ENCODE measurements around the gene DDX24.

The DDX24 gene

DNA sequence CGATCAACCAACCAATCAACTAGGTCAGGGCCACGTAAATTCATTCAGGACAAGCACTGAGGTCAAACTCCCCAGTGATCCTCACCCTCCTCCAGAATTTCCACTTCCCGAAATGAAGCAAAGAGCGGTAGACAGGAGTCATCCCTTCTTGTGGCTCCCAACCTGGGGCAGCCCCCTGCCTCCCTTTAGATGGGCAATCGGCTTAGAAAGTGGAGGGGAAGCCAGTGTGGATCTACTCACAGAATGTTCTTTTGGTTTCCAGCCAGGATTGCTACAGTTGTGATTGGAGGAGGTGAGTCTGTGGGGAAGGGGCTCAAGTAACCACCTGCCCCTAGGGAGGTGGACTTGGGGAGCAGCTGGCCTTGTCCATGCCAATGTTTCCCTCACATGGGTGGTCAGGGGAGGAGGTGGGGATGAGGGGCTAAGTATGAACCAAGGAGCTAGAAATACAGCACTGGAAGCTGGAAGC is 33.6 kb upstream of the DDX24 start:
- in situ Hi-C loops (cut with MboI; ENCODE audit: low sequenced_read_pairs) = no loop called here

DNA sequence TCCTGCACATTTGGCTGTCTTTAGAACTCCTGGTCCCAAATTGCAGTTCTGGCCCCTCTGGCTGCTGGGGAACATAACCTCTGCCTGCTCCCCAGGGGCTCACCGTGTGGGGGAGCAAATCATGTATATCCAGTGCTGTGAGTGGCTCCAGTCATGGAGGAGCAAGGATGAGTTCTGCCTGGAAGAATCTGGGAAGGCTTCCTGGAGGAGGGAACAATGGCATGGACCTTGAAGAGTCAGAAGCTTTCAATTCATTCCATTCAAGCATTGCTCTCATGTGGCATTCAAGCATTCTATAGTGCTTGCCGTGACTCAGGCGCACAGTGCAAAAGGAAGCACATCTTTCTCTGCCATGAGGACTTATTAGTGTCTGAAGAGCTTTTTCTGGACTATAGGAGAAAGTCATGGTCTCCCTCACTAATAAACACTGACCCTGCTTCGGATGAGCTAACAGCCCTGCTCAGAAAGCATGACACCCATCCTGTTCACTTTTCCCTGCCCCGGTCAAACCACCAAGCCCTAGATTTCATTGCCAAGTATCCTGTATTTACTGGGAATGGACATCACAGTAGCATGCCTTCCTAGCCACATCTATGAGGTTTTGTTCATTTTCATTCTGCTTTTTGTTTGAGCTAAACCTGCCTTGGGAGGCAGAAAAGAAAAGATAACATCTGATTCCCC is 33.0 kb upstream of the DDX24 start:
- in situ Hi-C loops (cut with MboI; ENCODE audit: low sequenced_read_pairs) = no loop called here

DNA sequence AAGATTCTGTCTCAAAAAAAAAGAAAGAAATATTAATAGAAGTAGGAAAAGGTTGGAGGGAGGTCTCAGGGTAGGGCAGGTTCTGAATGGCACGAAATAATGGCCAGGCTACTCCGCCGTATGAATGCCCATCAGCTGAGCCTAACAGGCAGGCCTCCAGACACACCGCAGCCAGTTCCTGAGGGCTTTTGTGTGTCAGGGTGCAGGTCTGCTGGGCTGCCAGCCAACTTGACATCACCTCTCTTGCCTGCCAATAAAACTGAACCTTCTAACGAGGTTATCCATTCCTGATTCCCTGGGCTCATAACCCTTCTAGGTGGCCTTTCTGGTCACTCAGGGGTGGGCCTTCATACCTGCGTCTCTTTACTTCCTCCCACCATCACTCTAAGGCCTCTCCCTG is 32.5 kb upstream of the DDX24 start:
- in situ Hi-C loops (cut with MboI; ENCODE audit: low sequenced_read_pairs) = no loop called here

DNA sequence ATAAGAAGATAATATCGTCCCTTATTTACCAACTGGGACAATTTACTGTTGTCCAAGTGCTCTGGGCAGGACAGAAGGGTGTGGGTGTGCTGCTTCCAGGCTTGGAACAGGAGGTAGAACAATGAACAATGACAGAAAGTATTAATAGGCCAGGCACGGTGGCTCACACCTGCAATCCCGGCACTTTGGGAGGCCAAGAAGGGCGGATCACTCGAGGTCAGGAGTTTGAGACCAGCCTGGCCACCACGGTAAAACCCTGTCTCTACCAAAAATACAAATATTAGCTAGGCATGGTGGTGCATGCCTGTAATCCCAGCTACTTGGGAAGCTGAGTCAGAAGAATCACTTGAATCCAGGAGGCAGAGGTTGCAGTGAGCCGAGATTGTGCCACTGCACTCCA is 32.1 kb upstream of the DDX24 start:
- in situ Hi-C loops (cut with MboI; ENCODE audit: low sequenced_read_pairs) = no loop called here

DNA sequence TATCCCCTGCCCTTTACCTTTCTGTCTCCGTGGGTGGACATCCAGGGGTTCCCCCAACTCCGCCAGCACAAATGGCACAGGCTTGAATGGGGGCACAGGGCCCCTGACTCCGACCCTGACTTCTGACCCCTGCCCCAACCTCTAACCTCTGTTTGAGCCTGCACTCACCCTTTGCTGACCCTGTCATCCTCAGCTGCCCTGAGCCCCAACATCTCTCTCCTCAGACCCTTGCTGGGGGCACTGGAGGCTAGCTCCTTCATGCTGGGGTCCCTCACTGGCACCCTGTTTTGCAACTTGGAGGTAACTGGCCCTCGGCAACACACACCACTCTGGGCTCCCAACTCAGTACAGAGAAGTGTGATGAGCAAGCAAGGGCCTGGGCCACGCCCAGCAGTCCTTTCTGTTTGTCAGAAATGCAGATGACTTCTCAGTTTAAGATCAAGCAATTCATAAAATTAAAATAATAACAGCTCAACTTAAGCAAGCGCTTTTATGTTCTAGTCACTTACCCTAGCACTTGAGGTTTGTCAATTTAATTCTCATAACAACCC is 31.6 kb upstream of the DDX24 start:
- in situ Hi-C loops (cut with MboI; ENCODE audit: low sequenced_read_pairs) = no loop called here

DNA sequence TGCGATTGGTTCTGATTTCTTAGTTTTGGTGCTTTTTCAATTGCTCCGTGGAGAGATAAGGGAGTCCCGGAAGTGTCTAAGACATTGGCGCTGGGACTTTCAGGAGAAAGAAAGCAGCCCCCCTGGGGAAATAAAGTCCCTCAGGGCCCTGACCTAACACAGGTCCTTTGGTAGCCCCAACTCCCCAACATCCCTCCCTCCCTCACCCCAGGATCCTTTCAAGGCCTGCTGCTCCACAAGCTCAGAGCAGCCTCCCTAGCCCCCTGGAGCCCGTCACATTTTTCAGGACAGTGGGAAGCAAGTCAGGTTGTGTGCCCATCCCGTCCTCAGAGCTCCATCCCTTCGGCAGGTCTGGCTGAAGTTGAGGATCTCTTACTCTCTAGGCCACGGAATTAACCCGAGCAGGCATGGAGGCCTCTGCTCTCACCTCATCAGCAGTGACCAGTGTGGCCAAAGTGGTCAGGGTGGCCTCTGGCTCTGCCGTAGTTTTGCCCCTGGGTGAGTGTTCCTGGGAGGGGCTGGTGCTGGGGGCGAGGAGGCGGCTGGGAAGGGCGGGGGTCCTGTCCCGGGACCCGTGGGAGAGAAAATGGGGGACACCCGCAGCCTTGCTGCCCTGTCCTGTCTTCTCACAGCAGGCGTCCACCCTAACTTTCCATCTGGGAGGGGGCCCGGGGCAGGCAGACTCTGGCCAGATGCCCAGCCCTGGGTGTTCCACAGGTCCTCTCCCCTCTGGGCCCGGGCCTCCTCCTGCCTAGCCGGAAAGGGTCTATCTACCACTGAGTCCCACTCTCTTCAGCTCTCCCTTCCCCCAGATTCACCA is 30.5 kb upstream of the DDX24 start:
- in situ Hi-C loops (cut with MboI; ENCODE audit: low sequenced_read_pairs) = no loop called here

DNA sequence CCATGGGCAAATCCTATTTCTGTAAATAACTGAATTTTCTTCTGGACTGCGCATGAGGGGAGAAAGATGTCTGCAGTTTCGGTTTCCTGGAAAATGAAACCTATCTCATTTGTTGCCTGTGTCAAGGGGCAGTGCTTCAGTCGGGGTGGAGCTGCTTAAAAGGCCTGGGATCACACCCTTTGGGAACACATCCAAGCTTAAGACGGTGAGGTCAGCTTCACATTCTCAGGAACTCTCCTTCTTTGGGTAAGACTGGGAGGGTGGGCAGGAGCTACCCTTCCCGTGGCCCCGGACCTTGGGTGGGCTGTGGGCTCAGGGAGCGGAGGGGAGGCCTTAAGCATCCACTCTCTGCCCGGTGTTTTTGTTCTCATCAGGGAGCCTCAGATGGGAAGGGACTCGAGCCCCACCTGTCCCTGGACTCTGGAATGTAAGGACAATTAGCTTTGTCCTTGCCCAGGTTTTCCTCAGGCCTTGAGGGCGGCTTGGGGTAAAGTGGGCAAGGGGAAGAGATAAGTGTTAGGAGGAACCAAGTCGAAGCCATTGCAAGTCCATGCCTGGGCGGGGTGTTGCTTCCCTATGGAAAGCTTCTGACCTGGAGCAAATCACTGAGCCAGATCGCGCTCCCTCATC is 29.7 kb upstream of the DDX24 start, which contains the start of gene IFI27:
Gene IFI27 (plus strand): TSS at position 185 of the 630 bp plus-strand sequence.
- in situ Hi-C loops (cut with MboI; ENCODE audit: low sequenced_read_pairs) = no loop called here

DNA sequence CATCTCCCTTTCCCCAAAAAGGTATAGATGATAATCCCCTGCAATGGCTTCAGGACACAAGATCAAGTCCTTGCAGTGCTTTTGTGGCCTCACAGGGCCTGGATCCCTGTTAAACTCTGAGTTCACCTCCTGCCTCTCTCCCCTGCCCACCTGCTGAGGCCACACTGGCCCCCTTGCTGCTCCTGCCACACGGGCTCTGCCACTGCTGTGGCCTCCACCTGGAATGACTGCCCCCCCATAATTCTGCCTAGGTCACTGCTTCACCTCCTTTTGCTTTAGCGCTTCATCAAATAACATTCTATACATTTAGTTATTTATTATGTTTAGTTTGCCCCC is 28.9 kb upstream of the DDX24 start:
- in situ Hi-C loops (cut with MboI; ENCODE audit: low sequenced_read_pairs) = no loop called here

DNA sequence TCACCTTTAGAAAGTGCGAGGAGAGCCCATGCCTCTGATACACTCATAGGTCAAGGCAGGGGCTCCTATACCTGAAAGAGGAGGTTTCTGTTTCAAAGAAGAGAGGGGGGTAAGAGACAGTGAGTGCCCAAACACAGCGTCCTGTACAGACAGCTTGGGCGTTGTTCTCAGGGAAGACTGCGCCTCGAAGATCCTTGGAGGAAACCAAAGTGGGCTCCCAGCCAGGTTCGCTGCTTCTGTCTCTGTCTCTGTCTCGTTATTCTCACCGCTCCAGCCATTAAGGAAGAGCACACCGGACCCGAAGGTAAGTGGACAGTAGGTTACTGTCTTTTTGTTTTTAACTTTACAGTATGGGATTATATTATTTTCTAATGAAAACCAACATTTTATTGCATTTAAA is 23.7 kb upstream of the DDX24 start:
- in situ Hi-C loops (cut with MboI; ENCODE audit: low sequenced_read_pairs) = no loop called here

DNA sequence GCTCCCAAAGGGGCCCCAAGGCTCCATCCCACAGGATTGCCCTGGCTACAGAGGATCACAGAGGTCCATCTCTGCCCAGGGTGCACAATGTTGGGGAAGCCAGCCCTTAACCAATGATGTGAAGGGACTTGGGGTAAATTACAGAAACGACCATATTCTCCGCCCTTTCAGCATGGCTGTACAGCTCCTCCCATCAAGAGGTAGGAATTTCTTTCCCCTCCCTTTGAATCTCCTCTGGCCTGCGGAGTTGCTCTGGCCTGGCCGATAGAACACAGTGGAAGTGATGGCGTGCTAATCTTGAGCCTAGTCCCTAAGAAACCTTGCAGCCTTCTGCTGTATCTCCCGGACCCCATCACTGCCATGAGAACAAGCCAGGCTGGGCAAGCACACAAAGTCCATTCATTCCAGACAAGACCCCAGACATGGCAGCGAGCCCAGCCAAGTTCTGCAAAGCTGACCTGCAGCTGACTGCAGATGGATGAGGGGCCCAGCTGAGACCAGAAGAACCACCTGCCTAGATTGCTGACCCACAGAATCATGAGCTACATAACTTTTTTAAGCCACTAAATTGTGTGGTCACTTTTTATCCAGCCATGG is 22.6 kb upstream of the DDX24 start:
- in situ Hi-C loops (cut with MboI; ENCODE audit: low sequenced_read_pairs) = no loop called here

DNA sequence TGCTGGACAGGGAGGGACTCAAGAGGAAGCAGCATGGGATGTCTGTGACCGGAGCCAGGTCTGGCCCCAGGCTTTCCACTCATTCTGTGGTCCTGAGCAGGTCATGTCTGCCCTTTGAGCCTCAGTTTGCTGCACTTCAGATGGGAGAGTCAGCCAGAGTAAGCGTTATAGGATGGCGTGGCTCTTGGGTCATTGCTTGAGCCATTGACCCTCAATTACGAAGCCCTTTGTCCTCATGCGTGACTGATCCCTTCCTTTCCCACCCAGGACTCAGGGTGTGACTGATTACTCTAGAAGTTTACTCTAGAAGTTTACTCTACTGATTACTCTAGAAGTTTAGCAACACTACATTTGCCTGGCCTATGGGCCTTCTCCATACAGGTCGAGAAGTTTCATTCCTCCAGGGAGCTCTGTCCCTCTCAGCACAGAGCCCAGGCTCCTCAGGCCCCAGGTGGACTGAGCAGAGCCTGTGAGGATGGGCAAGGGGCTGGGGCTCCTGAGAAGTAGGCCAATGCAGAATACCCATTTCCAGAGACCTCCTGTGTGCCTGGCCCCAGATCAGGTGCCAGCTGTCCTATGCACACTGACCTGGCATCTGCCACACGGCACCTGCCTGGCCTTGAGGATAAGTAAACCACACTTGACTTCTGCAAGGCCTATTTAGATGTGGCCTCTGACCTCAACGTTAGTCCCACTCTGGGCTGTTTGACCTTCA is 21.9 kb upstream of the DDX24 start:
- in situ Hi-C loops (cut with MboI; ENCODE audit: low sequenced_read_pairs) = no loop called here

DNA sequence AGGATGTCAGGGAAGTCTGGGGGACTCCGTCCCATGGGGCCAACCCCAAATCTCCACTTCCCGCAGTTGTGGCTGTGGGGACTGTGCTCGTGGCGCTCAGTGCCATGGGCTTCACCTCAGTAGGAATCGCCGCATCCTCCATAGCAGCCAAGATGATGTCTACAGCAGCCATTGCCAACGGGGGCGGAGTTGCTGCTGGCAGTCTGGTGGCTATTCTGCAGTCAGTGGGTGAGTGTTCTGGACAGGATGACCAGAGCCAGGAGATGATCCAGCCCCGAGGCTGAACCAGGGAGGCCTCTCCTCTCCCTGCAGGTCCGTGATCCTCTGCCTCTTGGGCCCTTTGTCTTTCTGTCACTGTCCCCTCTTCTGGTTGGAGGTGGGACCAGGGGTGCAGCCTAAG is 20.7 kb upstream of the DDX24 start:
- in situ Hi-C loops (cut with MboI; ENCODE audit: low sequenced_read_pairs) = no loop called here

DNA sequence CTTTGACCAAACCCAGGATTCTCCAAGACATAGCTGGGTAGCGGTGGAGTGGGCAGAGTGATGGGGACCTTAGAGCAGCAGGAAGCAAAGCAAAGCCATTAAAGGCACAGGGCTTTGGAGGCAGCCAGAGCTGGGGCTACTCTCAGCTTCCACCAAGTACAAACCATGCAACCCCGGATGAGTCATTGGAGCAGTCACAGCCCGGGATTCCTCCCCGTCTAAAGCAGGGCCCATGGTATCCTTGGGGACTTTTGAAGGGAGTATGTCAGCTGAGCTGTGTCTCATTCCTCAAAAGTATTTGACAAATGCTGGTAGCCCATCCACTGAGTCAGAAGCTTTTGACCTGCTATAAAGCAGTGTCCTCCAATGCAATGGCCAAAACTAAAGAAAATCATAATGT is 19.8 kb upstream of the DDX24 start:
- in situ Hi-C loops (cut with MboI; ENCODE audit: low sequenced_read_pairs) = no loop called here

DNA sequence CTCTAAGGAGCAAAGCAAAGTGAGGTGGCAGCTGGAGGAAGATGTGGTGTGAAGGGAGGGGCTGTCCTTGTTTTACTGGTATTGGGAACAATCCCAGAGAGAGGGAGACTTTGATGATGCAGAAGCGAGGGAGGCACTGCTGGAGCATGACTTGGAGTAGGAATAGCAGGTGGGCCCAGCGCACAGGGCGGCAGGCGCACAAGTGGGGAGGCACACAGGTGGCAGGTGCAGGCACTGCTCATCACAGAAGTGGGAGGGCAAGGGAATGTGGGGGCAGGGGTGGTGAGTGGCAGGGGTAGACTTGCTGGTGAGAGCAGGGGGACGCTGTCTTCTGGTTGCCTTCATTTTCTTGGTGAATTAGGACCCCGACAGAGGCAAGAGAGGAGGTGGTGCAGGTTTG is 18.0 kb upstream of the DDX24 start:
- in situ Hi-C loops (cut with MboI; ENCODE audit: low sequenced_read_pairs) = no loop called here

DNA sequence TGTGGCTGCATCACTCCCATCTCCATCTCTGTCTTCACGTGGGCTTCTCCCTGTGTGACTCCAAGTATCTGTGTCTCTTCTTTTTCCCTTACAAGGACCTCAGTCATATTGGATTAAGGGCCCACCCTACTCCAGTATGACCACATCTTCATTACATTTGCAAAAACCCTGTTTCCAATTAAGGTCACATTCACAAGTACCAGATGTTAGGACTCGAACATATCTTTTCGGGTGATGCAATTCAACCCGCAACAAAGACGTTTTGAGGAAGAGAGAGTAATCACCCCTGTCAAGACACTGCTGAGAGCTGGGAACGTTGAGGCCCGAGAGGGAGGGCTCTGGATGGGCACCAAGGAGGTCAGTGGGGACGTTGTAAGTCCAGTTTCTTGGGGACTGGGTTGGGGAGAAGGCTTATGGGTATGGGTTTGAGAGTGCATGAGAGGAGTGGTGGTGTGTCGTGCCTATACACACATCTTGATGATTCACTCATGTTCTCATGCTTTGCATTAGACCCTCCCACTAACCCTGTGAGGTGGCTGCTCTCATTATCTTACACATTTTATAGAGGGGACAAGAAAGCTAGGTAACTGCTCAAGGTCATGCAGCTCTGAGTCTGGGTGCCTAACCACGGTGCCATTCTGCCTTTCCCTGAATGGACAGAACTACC is 17.5 kb upstream of the DDX24 start:
- in situ Hi-C loops (cut with MboI; ENCODE audit: low sequenced_read_pairs) = no loop called here

DNA sequence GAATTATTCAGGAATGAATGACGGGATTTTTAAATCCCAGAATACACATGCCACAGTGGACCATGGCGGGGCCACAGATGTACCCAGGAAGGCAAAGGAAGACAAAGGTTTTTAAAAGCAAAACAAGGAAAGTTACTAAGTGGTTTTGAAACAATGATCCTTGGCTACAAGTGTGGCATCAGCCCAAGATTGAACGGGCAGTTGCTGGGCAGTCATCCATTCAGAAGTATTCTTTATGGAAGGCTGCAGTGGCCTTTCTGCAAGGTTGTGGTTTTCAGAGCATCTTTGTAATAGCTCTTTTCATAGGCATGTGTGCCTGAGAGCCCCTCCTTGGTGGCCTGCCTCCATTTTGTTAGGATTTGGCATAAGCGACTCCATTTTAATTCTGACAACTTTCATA is 16.1 kb upstream of the DDX24 start:
- in situ Hi-C loops (cut with MboI; ENCODE audit: low sequenced_read_pairs) = no loop called here

DNA sequence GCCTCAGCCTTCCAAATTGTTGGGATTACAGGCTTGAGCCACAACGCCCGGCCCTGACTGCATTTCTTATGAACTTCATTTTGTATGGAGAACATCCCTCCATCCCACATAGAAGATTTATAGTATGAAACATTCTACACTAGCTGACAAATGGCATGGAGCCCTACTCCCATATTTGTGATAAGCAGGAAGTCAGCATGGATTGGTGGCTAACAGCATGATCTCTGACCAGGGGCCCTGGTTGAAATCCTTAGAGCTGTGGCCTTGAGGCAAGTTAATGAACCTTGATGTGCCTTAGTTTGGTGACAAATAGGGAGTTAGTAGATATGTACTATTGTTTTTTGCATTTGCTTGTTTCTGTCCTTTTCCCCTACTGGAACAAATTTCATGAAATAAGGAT is 12.4 kb upstream of the DDX24 start:
- in situ Hi-C loops (cut with MboI; ENCODE audit: low sequenced_read_pairs) = no loop called here

DNA sequence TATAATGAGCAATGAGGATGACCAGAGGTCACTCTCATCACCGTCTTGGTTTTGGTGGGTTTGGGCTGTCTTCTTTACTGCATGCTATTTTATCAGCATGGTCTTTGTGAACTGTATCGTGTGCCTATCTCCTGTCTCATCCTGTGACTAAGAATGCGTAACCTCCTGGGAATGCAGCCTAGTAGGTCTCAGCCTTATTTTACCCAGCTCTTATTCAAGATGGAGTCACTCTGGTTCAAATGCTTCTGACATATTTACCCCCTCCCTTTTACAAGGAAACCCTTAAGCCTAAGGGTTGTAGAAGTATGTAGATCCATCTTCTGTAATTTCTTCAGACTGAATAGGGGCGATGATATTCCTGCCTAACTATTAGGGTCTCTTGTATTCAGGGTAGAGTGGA is 8.5 kb upstream of the DDX24 start:
- in situ Hi-C loops (cut with MboI; ENCODE audit: low sequenced_read_pairs) = no loop called here

DNA sequence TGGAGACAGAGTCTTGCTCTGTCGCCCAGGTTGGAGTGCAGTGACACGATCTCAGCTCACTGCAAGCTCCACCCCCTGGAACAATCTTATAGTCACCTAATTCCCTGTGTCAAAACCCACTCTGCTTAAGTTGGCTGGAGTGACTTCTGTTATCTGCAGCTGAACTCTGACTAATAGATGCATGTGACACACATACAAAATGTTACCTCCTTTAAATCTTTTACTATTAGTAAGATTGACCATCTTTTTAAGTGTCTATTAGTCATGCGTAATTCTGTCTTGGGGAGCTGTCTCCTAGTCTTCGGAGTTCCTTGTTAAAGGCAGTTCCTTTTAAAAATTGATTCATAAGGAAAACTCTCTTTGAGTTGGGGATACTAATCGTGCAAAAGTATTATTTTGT is 7.5 kb upstream of the DDX24 start:
- in situ Hi-C loops (cut with MboI; ENCODE audit: low sequenced_read_pairs) = no loop called here

DNA sequence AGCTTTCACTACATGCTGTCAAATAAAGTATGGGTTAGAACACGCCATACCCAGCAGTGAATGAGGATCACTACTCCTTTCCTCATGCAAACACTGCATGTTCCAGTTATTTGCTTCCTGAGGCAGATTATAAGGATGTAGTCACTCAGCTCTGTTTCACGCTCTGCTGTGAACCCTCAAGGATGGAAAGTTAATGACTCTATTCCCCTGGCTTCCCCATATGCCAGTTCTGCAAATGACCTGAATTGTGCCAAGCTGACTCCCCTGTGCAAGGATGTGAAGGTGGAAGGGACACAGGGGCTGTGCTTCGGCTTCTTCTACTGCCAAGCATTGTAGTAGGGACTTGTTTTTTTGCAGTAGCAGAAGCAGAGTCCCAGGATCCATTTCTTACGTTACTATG is 6.9 kb upstream of the DDX24 start:
- in situ Hi-C loops (cut with MboI; ENCODE audit: low sequenced_read_pairs) = no loop called here

Measured in HL-60/S4 treated with retinoic acid at 250 ng/mL for 4 days and 3 days (cell line).